Heart left ventricle (tissue), 16 donors: Measurements from ENCODE around the gene HIBADH. TPM values are rescaled to one million over a fixed set of nuclear protein-coding genes. Genes with fewer than 3 reads are reported as not detected.

Source experiments
- ATAC-seq, 4 donors: fragments of 200-7000 bp; cut with Tn5 transposase; one replicate each; pipeline ENCODE4 v1.9.1; 2020 to 2022; ENCODE audit warnings: moderate library complexity in 4 of 4, mild to moderate bottlenecking in 3 of 4, moderate number of reproducible peaks in 1 of 4
- DNase-seq, 5 donors: peaks; one replicate each; pipeline ENCODE4 v3.0.0-alpha.2; 2020
- H3K27ac ChIP-seq, 12 donors: fragments of 200-600 bp; sonication (generic) in 4 of 12; one replicate each; pipeline versions ENCODE4 v1.5.0 to v1.8.0; 2016 to 2022; ENCODE audit warnings: mild to moderate bottlenecking in 2 of 12
- H3K27me3 ChIP-seq, 9 donors: fragments of 200-600 bp; sonication (generic) in 2 of 9; one replicate each; pipeline versions ENCODE4 v1.5.1 to v1.8.0; 2016 to 2022; ENCODE audit warnings: mild to moderate bottlenecking in 3 of 9
- H3K36me3 ChIP-seq, 9 donors: fragments of 200-600 bp; sonication (generic) in 2 of 9; one replicate each; pipeline versions ENCODE4 v1.5.0 to v1.8.0; 2018 to 2022; ENCODE audit warnings: mild to moderate bottlenecking in 2 of 9
- H3K4me1 ChIP-seq, 12 donors: fragments of 200-600 bp; sonication (generic) in 4 of 12; one replicate each; pipeline versions ENCODE4 v1.5.0 to v1.8.0; 2016 to 2022; ENCODE audit warnings: mild to moderate bottlenecking in 3 of 12
- H3K4me3 ChIP-seq, 12 donors: fragments of 200-600 bp; sonication (generic) in 4 of 12; one replicate each; pipeline versions ENCODE4 v1.5.0 to v1.8.0; 2017 to 2022; ENCODE audit warnings: mild to moderate bottlenecking in 9 of 12, moderate library complexity in 4 of 12
- H3K9me3 ChIP-seq, 12 donors: fragments of 200-600 bp; sonication (generic) in 4 of 12; one replicate each; pipeline versions ENCODE4 v1.5.0 to v1.8.0; 2016 to 2022; ENCODE audit warnings: mild to moderate bottlenecking in 1 of 12
- CTCF ChIP-seq, 12 donors: fragments of 200-600 bp; sonication (generic) in 4 of 12; IDR thresholded peaks; one replicate each; pipeline versions ENCODE4 v1.5.0 to v1.8.0; 2018 to 2022; ENCODE audit warnings: antibody characterized with exemption in 12 of 12, mild to moderate bottlenecking in 5 of 12
- POLR2A ChIP-seq, 2 donors: fragments of 450-650 bp; IDR thresholded peaks; one replicate each; pipeline ENCODE4 v1.6.1; 2017; ENCODE audit warnings: antibody characterized with exemption in 2 of 2, mild to moderate bottlenecking in 2 of 2, moderate library complexity in 2 of 2
- WGBS, 4 donors: extraction: QIAGEN DNeasy Blood & Tissue Kit in 2 of 4; methylation state at CpG; one replicate each; pipeline versions ENCODE4 v1.1.5 to v1.1.7; 2013 to 2018; 5-methylcytosine and 5-hydroxymethylcytosine counted together
- intact Hi-C, 10 donors: fragments of 100-400 bp; cut with DNase I; formaldehyde crosslinking; loops; one replicate each; pipeline versions ENCODE4 v1.11.1 to v1.14.2; 2022
- polyA plus RNA-seq, 2 donors: library from polyadenylated mRNA; stranded (reverse); fragments of 200-250 nt; gene quantifications; one replicate each; pipeline ENCODE4 v1.2.3, GENCODE V29; 2013
- total RNA-seq, 9 donors: library from RNA; depleted of rRNA in 2 of 9; stranded (reverse); fragments of >200 nt in 2 of 9; fragmentation: NEBNext Ultra II Directional in 3 of 9; extraction: Animal tissue kit (Norgen Biotek cat#: 25700) in 3 of 9; gene quantifications; one replicate each; pipeline versions ENCODE4 v1.1.0 to v1.2.4, GENCODE V29; 2016 to 2023
- donor health status: ischemic (EF 13 %, LVEDD 7.1; RV severe dilation, severe dysfunction).
- donor health status: healthy with polysubstance abuse.
- donor health status: DM: no; HTN: yes; CAD: no.
- donor health status: DM: no; HTN: no; CAD: no.
- donor health status: ischemic (EF 25% LVEDD 6.9; RV normal size, moderate dysfunction).
- donor health status: ischemic (EF 25% LVEDD 5.7; RV mildly dilated, moderate dysfunction).
- donor health status: healthy.
- donor health status: DM: yes; HTN: yes; CAD: no.
- donor health status: ischemic (EF 35%, LVEDD 5.7; RV mildly dilated, moderate dysfunction).
- donor health status: nonischemic (EF 11% LVEDD 7.7; RV severe dilation, severe dysfunction).
- donor health status: DM: yes; HTN: yes; CAD: no.
- donor health status: PGD.
- donor health status: ischemic (EF 29% LVEDD 5.4; RV normal size, mild dysfunction).
- donor health status: nonischemic (EF 23%, LVEDD 6.1; RV moderate dilation, normal function).

HIBADH gene
- total and polyA plus RNA-seq, 11 donors = 34.4 to 107 (median 69.3) TPM

GRCh38 chr7:27526611-27527347 is 135.9 kb downstream of the HIBADH start:
- no peak for ATAC-seq
- no peaks in the 10 kb centered on the region for H3K4me1 ChIP-seq
- intact Hi-C loops = no loop called here
- TF ChIP-seq POLR2A (IDR thresholded peaks at IDR 0.05) (no peak), CTCF (IDR thresholded peaks at IDR 0.05) (no peak)
- H3K4me3 ChIP-seq = no peak overlapping the region
- H3K36me3 ChIP-seq = peaks cover 0 to 64% (median 27%) of the 10 kb centered on the region in 9 donors
- 29 to 58% (median 44%) methylated on average over 1 of the region's 1 CpG for WGBS, 4 donors
- peaks cover 0 to 9% (median 0%) of the 10 kb centered on the region in 12 donors for H3K9me3 ChIP-seq
- DNase-seq = no peak
- no peak overlapping the region for H3K27ac ChIP-seq
- no peaks in the 10 kb centered on the region for H3K27me3 ChIP-seq

GRCh38 chr7:27526131-27526530 is 136.6 kb downstream of the HIBADH start:
- no peaks in the 10 kb centered on the region for H3K4me1 ChIP-seq
- peaks cover 0 to 58% (median 27%) of the 10 kb centered on the region in 9 donors for H3K36me3 ChIP-seq
- no peak overlapping the region for H3K4me3 ChIP-seq
- no peaks in the 10 kb centered on the region for H3K27me3 ChIP-seq
- WGBS, 4 donors = 90 to 96% (median 93%) methylated on average over 5 of the region's 5 CpGs
- peaks cover 0 to 9% (median 0%) of the 10 kb centered on the region in 12 donors for H3K9me3 ChIP-seq
- no peak for ATAC-seq
- H3K27ac ChIP-seq = no peak overlapping the region
- DNase-seq = no peak
- TF ChIP-seq POLR2A (IDR thresholded peaks at IDR 0.05) (no peak), CTCF (IDR thresholded peaks at IDR 0.05) (no peak)
- intact Hi-C loops = no loop called here

GRCh38 chr7:27523321-27523720 is 139.4 kb downstream of the HIBADH start:
- TF ChIP-seq CTCF (IDR thresholded peaks at IDR 0.05) = no peak
- no peak for TF ChIP-seq POLR2A (IDR thresholded peaks at IDR 0.05)
- no peak overlapping the region for H3K4me3 ChIP-seq
- no peaks in the 10 kb centered on the region for H3K9me3 ChIP-seq
- DNase-seq (no peak), ATAC-seq (no peak)
- no peaks in the 10 kb centered on the region for H3K4me1 ChIP-seq
- intact Hi-C loops = no loop called here
- peaks cover 0 to 31% (median 19%) of the 10 kb centered on the region in 9 donors for H3K36me3 ChIP-seq
- H3K27me3 ChIP-seq = no peaks in the 10 kb centered on the region
- no peak overlapping the region for H3K27ac ChIP-seq

- no peak overlapping the region for H3K4me3 ChIP-seq
- DNase-seq = no peak
- intact Hi-C loops = no loop called here
- peaks cover 0 to 31% (median 18%) of the 10 kb centered on the region in 9 donors for H3K36me3 ChIP-seq
- no peaks in the 10 kb centered on the region for H3K4me1 ChIP-seq
- no peak overlapping the region for H3K27ac ChIP-seq
- TF ChIP-seq CTCF (IDR thresholded peaks at IDR 0.05) = no peak
- TF ChIP-seq POLR2A (IDR thresholded peaks at IDR 0.05) = no peak
- no peaks in the 10 kb centered on the region for H3K27me3 ChIP-seq
- no peak for ATAC-seq
- 94 to 96% (median 95%) methylated on average over 2 of the region's 2 CpGs for WGBS, 4 donors
- H3K9me3 ChIP-seq = no peaks in the 10 kb centered on the region
These were observed 140.1 kb downstream of the HIBADH start for GRCh38 chr7:27522566-27522965.
